HG03342 (cell line): ENCODE measurements around the gene OR4A16.

ENCODE experiments used
- ATAC-seq: cut with Tn5 transposase; IDR thresholded peaks from one replicate; pipeline ENCODE4 v1.9.1; 2021; ENCODE audit warnings: mild to moderate bottlenecking, moderate library complexity; ENCODE audit not compliant: unreplicated experiment

Gene OR4A16, protein sequence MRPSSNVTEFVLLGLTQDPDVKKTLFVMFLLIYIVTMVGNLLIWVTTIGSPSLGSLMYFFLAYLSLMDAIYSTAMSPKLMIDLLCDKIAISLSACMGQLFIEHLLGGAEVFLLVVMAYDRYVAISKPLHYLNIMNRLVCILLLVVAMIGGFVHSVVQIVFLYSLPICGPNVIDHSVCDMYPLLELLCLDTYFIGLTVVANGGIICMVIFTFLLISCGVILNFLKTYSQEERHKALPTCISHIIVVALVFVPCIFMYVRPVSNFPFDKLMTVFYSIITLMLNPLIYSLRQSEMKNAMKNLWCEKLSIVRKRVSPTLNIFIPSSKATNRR

DNA sequence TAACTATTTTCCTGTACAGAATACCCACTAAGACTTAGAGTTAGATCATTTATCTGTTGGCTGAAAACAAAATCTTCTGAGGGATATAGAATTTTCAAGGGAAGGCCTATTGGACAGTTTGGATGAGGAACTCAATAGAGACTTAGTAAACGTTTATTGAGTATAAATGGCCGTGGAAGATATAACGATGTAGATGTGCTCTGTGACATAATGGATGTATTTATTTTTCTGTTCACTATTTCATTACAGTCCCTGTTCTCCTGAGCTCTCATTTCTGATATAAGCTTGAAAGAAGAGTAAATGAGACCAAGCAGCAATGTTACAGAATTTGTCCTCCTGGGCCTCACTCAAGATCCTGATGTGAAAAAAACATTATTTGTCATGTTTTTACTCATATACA, at the start of gene OR4A16:
OR4A16 (plus strand) TSS at position 301 of the 400 bp plus-strand sequence; CDS start at position 301, 0 bp downstream.
- no peak for ATAC-seq

DNA sequence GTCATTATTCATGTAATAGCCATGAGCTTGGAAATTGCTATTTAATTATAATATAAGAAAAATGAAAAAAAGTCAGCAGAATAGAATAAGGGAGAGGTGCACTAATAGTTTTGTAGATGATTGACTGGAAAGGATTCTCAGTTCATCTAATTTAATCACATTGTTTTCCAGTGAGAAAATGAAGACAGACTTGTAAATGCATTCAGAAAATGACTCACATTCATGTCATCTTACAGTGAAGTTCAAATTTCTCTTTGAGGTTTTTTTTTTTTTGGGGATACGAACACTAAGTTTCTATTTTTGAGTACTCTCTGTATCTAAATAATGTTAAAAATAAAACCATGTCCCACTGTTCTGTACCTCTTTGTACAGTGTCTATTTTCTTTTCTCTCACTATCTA, 18.5 kb upstream of the OR4A16 start:
- no peak for ATAC-seq

DNA sequence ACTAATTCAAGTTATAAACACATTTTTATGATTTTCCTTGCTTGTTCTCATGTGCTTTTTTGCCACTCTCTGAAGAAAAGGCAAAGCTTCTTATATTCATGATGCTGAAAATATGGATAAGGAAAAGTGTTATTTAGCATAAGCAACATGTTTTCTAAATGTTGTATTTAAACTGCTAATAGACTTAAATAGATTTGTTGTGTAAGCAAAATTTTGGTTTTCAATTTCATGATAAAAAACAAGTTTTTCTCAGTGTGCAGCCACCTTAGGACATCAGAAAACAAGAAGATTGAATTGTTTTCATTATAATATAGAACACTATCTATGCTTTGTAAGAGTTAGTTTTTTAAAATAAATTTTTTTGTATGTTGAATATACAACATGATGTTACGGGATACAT, 2.3 kb downstream of the OR4A16 start:
- ATAC-seq, result no peak

DNA sequence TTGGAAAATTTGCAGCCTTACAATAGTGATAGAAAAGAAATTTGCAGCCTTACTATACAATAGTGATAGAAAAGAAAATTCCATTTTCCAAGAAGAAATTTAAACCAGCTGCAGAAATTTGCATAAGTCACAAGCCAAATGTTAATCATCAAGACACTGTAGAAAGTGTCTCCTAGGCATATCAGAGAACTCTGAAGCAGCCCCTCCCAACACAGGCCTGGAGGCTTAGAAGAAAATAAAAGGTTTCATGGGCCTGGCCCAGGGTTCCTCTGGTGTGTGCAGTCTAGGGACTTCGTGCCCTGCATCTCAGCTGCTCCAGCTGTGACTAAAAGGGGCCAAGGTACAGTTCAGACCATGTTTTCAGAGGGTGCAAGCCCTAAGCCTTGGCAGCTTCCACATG, 6.0 kb downstream of the OR4A16 start:
- no peak for ATAC-seq

DNA sequence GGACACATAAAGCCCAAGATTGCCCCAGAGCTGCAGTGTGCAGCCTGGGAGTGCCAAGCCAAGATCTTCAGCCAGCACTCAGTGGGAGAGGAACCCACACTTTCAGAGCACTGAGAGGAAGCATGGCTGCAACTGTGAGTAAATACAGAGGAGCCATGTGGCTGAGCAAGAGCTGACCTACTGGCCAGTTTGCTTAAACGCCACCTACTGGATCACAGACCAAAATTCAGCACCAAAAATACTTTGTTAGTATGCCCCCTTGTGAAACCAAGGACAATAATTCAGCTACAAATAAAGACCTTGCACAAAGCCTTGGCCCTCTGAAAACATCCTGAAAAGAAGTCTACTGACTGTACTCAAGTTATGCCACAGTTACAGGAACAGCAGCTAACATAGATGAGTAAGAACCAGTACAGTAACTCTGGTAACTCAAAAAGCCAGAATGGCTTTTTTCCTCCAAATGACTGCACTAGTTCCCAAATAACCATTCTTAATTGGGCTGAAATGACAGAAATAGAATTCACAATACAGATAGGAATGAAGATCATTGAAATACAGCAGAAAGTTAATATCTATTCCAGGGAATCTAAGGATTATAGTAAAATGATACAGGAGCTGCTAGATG, 14.7 kb downstream of the OR4A16 start:
- no peak for ATAC-seq

DNA sequence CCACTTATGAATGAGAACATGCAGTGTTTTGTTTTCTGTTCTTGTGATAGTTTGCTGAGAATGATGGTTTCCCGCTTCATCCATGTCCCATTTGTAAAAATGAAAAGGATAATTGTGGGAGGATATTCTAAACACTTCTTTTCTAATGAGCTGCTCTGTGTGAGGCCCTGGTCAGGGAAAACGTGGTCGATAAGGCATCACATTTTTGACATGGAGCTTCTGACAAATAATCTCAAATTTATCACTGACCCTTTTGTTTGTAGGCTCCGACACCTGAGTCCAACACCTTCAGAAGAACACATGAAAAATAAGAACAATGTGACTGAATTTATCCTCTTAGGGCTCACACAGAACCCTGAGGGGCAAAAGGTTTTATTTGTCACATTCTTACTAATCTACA, 24.7 kb downstream of the OR4A16 start, which contains the start of gene OR4A15:
OR4A15 (plus strand) TSS at position 301 of the 400 bp plus-strand sequence; CDS start at position 301, 0 bp downstream.
- ATAC-seq, result no peak
